HepG2 (cell line): ENCODE measurements around the gene ACADS.

Experiments used
- CAMTA2 ChIP-seq: sonication (generic); formaldehyde crosslinking; IDR thresholded peaks from 2 replicates; pipeline ENCODE4 v1.4.0; 2020; ENCODE audit warnings: mild to moderate bottlenecking, missing genetic modification reagents, borderline replicate concordance
- CHD2 ChIP-seq: IDR thresholded peaks from 2 replicates; pipeline ENCODE4 v1.6.1; 2011; ENCODE audit warnings: low read depth, low read length, improper control_type of control experiment
- ETV6 ChIP-seq: sonication (generic); formaldehyde crosslinking; conservative IDR thresholded peaks from 2 replicates; pipeline ENCODE4 v1.4.0; 2020; ENCODE audit warnings: missing genetic modification reagents
- JUND ChIP-seq: sonication (generic); formaldehyde crosslinking; IDR thresholded peaks from 2 replicates; pipeline ENCODE4 v1.8.0; 2022; ENCODE audit warnings: mild to moderate bottlenecking, missing genetic modification reagents
- NAIF1 ChIP-seq: sonication (generic); formaldehyde crosslinking; IDR thresholded peaks from 2 replicates; pipeline ENCODE4 v1.5.0; 2020; ENCODE audit warnings: mild to moderate bottlenecking, missing genetic modification reagents, borderline replicate concordance
- TF ChIP-seq, protein P1 (sequence below): sonication (generic); formaldehyde crosslinking; IDR thresholded peaks from 2 replicates; pipeline ENCODE4 v1.5.1; 2020; ENCODE audit warnings: missing genetic modification reagents, mild to moderate bottlenecking, borderline replicate concordance
- TF ChIP-seq, protein P2 (sequence below): sonication (generic); formaldehyde crosslinking; IDR thresholded peaks from 2 replicates; pipeline ENCODE4 v1.4.0; 2020; ENCODE audit warnings: low read depth, mild to moderate bottlenecking, missing genetic modification reagents
- TF ChIP-seq, protein P3 (sequence below): fragments of 450-650 bp; IDR thresholded peaks from 2 replicates; pipeline ENCODE4 v1.6.1; 2017; ENCODE audit warnings: mild to moderate bottlenecking

DNA sequence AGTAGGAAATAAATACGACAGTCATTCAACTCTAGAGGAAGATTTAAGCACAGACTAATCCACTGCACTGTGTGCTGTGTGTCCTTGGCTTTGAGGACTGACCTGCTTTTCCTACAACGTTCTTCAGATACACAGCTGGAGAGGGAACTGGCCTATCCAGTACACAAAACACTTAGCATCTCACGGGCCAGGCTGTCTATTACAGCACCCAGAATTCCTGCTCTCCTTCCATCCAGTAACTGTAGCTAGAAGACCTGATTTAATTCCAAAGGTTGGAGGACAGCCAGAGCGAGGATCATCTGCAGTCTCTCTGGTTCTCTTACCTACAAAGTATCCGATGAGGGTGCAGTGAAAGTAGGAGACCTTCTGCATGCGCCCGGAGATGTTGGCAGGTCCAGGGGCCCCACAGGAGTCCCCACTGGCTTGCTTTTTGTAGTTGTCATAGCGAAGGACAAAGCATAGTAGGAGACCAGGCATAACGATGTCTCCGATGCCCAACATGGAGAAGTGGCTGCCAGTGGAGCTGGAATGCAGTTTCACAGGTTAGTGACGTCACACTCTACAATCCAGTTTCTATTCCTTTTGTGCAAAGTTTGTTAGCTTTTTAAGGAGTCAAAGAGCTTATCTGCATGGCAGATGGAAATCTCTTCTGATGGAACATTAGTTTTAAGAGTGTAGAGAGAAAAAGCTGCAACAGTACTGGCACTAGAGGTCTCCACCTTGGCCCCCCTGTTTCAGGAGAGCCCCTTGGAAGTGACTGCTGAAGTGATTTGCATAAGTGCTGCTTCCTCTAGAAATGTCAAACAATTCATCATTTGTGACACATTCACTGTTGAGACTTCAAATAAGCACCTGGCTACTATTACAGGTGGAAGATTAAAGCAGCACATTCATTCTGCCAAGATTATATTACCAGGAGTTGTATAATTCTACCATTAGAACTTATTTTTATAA lies 41.7 kb downstream of the ACADS start:
- no peak for TF ChIP-seq ETV6
- TF ChIP-seq CAMTA2: no peak
- no peak for TF ChIP-seq CHD2
- TF ChIP-seq, protein P1, sequence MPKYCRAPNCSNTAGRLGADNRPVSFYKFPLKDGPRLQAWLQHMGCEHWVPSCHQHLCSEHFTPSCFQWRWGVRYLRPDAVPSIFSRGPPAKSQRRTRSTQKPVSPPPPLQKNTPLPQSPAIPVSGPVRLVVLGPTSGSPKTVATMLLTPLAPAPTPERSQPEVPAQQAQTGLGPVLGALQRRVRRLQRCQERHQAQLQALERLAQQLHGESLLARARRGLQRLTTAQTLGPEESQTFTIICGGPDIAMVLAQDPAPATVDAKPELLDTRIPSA (CRISPR knock-in tag): no peak
- TF ChIP-seq, protein P2, sequence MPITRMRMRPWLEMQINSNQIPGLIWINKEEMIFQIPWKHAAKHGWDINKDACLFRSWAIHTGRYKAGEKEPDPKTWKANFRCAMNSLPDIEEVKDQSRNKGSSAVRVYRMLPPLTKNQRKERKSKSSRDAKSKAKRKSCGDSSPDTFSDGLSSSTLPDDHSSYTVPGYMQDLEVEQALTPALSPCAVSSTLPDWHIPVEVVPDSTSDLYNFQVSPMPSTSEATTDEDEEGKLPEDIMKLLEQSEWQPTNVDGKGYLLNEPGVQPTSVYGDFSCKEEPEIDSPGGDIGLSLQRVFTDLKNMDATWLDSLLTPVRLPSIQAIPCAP: no peak
- TF ChIP-seq NAIF1 (CRISPR knock-in tag): no peak
- TF ChIP-seq JUND (CRISPR knock-in tag): no peak
- TF ChIP-seq, protein P3, sequence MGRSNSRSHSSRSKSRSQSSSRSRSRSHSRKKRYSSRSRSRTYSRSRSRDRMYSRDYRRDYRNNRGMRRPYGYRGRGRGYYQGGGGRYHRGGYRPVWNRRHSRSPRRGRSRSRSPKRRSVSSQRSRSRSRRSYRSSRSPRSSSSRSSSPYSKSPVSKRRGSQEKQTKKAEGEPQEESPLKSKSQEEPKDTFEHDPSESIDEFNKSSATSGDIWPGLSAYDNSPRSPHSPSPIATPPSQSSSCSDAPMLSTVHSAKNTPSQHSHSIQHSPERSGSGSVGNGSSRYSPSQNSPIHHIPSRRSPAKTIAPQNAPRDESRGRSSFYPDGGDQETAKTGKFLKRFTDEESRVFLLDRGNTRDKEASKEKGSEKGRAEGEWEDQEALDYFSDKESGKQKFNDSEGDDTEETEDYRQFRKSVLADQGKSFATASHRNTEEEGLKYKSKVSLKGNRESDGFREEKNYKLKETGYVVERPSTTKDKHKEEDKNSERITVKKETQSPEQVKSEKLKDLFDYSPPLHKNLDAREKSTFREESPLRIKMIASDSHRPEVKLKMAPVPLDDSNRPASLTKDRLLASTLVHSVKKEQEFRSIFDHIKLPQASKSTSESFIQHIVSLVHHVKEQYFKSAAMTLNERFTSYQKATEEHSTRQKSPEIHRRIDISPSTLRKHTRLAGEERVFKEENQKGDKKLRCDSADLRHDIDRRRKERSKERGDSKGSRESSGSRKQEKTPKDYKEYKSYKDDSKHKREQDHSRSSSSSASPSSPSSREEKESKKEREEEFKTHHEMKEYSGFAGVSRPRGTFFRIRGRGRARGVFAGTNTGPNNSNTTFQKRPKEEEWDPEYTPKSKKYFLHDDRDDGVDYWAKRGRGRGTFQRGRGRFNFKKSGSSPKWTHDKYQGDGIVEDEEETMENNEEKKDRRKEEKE: no peak
